Breast epithelium (tissue), 3 donors: ENCODE results near the gene TMEM187.

Experiments used
- CTCF ChIP-seq, 3 donors: fragments of 450-650 bp; IDR thresholded peaks; one replicate each; pipeline ENCODE4 v1.5.1; 2016 to 2017; ENCODE audit warnings: antibody characterized with exemption in 3 of 3, mild to moderate bottlenecking in 3 of 3, moderate library complexity in 3 of 3
- POLR2A ChIP-seq: fragments of 450-650 bp; IDR thresholded peaks from one replicate; pipeline ENCODE4 v1.6.1; 2016; ENCODE audit warnings: antibody characterized with exemption, mild to moderate bottlenecking, moderate library complexity
- POLR2AphosphoS5 ChIP-seq, 3 donors: sonication (generic); formaldehyde crosslinking; IDR thresholded peaks; one replicate each; pipeline ENCODE4 v1.6.1; 2017; ENCODE audit warnings: antibody characterized with exemption in 3 of 3

GRCh38 chrX:153970357-153971123 is 2.0 kb upstream of the TMEM187 start:
- no peak for TF ChIP-seq POLR2A
- TF ChIP-seq POLR2AphosphoS5 (IDR thresholded peaks at IDR 0.05) = no peak
- TF ChIP-seq CTCF (IDR thresholded peaks at IDR 0.05) = no peak
